Left renal cortex interstitium (tissue), 4 donors: ENCODE results near the gene KCNQ1. TPM values are rescaled to one million over a fixed set of nuclear protein-coding genes. Genes with fewer than 3 reads are reported as not detected.
"Not testable (repeated sequence)": the region's sequence is repeated elsewhere in the genome, so short reads cannot be mapped to it uniquely, and the experiment has no call there.

Source experiments
- DNase-seq, 4 donors: peaks; one replicate each; pipeline ENCODE4 v3.0.0-alpha.2; 2013; ENCODE audit warnings: low read depth in 4 of 4, low spot score in 2 of 4, missing footprints in 1 of 4
- polyA plus RNA-seq, 4 donors: library from polyadenylated mRNA; unstranded; fragments of 120-200 nt; gene quantifications; one replicate each; pipeline ENCODE4 v1.2.1, GENCODE V29; 2013; ENCODE audit not compliant: insufficient read length in 4 of 4

KCNQ1 gene
- polyA plus RNA-seq, 4 donors = 10.4 to 14.8 (median 13.1) TPM

- DNase-seq = no peak
Observed at GRCh38 chr11:2471048-2471803, 26.4 kb downstream of the KCNQ1 start.

DNA sequence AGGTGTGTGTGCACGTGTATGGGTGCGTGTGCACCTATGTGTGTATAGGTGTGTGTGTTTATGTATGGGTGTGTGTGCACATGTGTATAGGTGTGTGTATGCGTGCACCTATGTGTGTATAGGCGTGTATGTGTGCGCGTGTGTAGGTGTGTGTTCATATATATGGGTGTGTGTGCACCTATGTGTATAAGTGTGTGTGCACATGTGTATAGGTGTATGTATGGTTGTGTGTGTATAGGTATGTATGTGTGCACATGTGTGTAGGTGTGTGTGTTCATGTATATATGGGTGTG is 26.9 kb downstream of the KCNQ1 start:
- DNase-seq = no peak

GRCh38 chr11:2472428-2473186 is 27.8 kb downstream of the KCNQ1 start:
- DNase-seq = no peak

DNA sequence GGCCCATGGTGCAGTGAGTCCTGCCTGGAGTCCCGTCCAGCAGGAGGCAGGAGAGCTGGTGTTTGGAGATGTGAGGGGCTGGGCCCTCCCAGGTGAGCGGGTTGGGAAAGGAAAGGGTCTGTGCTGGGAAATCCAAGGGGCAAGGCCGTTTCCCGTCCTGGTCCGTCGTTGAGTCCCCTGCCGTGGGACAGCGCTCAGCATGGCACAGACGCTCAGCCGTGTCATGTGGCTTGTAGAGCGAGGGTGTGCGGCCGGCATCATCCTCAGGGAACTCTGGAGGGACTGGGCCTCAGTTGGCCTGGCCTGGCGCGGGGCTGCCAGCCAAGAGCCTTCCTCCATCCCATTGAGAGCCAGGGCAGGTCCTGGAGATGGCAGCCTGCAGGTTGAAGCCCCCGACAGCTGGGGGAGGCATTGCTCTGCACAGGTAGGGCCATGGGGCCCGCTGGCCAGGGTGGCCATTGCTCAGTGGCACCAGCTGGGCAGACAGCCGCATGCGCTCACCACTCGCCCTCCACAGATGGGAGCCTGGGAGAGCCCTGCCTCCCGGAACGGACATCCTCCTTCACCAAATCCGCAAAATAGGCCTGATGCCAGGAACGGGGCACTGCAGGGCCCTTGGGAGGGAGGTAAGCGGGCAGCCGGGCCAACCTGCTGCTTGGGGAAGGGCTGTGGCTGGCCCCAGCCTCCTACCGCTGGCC is 28.7 kb downstream of the KCNQ1 start:
- no peak for DNase-seq

GRCh38 chr11:2474059-2474901 is 29.5 kb downstream of the KCNQ1 start:
- DNase-seq = no peak

- DNase-seq = no peak
Observed at GRCh38 chr11:2475136-2475918, 30.5 kb downstream of the KCNQ1 start.

GRCh38 chr11:2477254-2477653 is 32.4 kb downstream of the KCNQ1 start:
- DNase-seq = no peak

GRCh38 chr11:2477936-2478335 is 33.1 kb downstream of the KCNQ1 start:
- DNase-seq = no peak

DNA sequence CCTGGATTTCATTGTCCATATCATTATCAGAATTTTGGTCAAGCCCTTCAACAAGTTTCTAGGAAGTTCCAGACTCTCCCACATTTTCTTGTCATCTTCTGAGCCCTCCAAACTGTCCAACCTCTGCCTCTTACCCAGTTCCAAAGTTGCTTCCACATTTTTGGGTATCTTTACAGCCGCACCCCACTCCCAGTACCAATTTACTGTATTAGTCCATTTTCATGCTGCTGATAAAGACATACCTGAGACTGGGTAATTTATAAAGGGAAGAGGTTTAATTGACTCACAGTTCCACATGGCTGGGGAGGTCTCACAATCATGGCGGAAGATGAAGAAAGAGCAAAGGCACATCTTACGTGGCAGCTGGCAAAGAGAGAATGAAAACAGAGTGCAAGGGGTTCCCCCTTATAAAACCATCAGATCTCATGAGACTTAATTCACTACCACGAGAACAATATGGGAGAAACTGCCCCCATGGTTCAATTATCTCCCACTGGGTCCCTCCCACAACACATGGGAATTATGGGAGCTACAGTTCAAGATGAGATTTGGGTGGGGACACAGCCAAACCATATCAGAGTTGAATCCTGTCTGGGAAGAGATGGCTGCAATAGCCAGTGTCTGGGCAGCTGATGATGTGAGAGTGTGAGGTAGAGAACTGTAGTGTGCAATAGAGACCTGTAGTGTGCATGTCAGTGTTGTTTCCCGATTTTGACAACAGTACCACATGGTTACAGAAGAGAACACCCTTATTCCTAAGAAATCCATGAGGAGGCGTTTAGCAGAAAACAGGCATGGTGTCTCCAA is 35.5 kb downstream of the KCNQ1 start:
- DNase-seq = not testable (repeated sequence)

- no peak for DNase-seq
Observed at GRCh38 chr11:2480874-2481220, 36.0 kb downstream of the KCNQ1 start.

DNA sequence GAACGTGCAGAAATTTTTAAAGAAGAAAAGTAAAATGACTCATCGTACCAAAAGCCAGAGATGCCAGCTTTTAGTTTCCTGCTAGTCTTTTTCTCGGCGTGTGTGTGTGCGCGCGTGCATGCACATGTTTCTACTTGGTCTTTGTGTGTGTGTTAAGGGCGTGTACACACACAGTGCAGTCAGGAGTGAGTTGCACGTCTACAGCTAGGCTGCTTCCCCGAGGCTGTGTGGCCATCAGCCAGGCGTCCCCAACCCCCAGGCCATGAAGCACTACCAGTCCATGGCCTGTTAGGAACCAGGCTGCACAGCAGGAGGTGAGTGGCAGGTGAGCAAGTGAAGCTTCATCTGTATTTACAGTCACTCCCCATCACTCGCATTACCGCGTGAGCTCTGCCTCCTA is 36.4 kb downstream of the KCNQ1 start:
- no peak for DNase-seq

DNA sequence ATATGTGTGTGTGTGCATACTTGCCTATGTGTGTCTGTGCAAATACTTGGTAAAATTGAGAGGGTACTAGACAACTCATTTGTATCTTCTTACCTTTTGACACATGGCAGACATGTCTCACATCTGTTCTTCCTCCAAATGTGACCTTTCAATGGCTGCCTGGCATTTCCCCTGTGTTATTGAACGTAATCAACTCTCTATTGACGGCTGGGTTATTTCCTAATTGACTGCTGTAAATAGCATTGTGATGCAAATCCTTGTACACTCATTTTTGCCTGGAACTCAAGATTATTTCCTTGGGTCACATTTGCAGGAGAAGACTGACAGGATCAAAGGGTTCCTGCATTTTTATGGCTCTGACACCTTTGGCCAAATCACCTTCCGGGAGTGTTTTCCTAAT is 37.4 kb downstream of the KCNQ1 start:
- DNase-seq = no peak

GRCh38 chr11:2482745-2483144 is 37.9 kb downstream of the KCNQ1 start:
- no peak for DNase-seq

GRCh38 chr11:2483426-2483825 is 38.6 kb downstream of the KCNQ1 start:
- DNase-seq = no peak

DNA sequence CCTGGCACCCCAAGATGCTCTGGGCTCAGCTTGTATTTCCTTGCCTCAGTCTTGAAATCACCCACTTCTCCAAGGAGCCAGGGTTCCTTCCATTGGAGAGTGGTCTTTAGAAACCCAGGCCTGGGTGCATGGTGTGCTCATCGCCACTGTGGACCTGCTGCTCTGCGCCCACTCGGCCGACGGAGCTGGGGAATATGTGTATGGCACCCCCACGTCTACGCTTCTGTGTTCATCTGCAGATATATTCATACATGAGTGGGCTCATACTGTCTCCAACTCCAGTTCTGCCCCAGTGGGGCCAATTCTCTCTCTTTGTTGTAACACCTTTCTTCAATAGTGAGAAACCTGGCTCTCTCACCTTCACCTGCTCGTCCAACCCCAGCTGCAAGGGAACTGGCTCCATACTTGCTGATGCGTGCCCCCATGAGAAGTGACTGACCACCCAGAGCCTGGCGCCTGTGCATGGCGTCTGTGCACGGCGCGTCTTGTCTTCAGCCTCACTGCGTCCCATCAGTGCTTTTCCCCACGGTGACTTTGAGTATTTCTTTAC is 39.8 kb downstream of the KCNQ1 start:
- no peak for DNase-seq

DNA sequence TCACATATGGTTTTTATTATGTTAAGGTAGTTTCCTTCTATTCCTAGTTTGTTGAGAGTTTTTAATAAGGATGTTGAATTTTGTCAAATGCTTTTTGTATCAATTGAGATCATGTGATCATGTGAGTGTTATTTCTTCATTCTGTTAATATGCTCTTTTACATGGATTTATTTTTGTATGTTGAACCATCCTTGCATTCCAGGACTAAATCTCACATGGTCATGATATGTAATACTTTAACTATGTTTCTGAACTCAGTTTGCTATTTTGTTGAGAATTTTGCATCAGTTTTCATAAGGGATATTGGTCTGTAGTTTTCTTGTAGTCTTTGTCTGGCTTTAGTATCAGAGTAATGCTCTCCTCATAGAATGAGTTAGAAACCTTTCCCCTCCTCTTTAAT is 43.2 kb downstream of the KCNQ1 start:
- DNase-seq = no peak

GRCh38 chr11:2489083-2489482 is 44.3 kb downstream of the KCNQ1 start:
- DNase-seq = no peak

DNA sequence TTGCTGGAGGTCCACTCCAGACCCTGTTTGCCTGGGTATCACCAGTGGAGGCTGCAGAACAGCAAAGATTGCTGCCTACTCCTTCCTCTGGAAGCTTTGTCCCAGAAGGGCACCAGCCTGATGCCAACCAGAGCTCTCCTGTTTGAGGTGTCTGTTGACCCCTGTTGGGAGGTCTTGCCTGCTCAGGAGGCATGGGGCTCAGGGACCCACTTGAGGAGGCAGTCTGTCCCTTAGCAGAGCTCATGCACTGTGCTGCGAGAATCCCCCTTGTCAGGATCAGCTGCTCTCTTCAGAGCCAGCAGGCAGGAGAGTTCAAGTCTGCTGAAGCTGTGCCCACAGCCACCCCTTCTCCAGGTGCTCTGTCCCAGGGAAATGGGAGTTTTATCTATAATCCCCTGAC is 53.1 kb downstream of the KCNQ1 start:
- not testable (repeated sequence) for DNase-seq

GRCh38 chr11:2498750-2499149 is 53.9 kb downstream of the KCNQ1 start:
- no peak for DNase-seq
